ENCODE measurements around the gene FHIT. TPM values are rescaled to one million over a fixed set of nuclear protein-coding genes. Genes with fewer than 3 reads are reported as not detected.

The FHIT gene
- total and polyA plus RNA-seq, 10 of the 15 experiments (the other 5 are each of a cell fraction or from before 2014, with no cell fraction given), result 4.2 to 14.9 (median 9.4) TPM

DNA sequence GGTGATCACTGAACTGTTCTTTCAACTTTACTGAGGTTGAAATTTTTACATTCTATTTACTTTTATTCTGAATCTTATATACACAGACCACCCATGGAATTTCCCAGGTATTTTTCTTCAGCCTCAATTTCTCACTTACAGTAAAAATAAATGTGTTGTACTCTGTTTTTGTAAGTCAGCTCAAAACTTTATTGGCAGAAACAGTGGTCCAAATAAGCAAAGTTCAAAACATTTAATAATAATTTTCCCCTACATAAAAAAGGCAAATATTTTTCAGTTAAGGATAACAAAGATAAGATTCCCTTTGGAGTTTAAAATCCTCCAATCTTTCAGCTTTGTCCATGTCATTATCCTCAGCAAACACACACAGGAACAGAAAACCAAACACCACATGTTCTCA, 738.0 kb downstream of the FHIT start:
- ChIA-PET RAD21 (ENCODE audit: unreplicated experiment) (no interaction called here), POLR2A (no interaction called here), SMC1A (ENCODE audit: uncharacterized antibody, unreplicated experiment) (interaction anchor here (0.7 to 1.0 kb wide), 2 partner anchors 8 to 15 kb away, joined by 3 read pairs; no protein-coding TSS in a partner anchor), CTCF (interaction anchor here (0.8 kb wide), 1 partner anchor 13 kb away, joined by 3 read pairs; no protein-coding TSS in a partner anchor)
- no peak for TF ChIP-seq ASH2L (IDR thresholded peaks at IDR 0.05; ENCODE audit: borderline replicate concordance, low read depth)
- TF ChIP-seq, protein P1, sequence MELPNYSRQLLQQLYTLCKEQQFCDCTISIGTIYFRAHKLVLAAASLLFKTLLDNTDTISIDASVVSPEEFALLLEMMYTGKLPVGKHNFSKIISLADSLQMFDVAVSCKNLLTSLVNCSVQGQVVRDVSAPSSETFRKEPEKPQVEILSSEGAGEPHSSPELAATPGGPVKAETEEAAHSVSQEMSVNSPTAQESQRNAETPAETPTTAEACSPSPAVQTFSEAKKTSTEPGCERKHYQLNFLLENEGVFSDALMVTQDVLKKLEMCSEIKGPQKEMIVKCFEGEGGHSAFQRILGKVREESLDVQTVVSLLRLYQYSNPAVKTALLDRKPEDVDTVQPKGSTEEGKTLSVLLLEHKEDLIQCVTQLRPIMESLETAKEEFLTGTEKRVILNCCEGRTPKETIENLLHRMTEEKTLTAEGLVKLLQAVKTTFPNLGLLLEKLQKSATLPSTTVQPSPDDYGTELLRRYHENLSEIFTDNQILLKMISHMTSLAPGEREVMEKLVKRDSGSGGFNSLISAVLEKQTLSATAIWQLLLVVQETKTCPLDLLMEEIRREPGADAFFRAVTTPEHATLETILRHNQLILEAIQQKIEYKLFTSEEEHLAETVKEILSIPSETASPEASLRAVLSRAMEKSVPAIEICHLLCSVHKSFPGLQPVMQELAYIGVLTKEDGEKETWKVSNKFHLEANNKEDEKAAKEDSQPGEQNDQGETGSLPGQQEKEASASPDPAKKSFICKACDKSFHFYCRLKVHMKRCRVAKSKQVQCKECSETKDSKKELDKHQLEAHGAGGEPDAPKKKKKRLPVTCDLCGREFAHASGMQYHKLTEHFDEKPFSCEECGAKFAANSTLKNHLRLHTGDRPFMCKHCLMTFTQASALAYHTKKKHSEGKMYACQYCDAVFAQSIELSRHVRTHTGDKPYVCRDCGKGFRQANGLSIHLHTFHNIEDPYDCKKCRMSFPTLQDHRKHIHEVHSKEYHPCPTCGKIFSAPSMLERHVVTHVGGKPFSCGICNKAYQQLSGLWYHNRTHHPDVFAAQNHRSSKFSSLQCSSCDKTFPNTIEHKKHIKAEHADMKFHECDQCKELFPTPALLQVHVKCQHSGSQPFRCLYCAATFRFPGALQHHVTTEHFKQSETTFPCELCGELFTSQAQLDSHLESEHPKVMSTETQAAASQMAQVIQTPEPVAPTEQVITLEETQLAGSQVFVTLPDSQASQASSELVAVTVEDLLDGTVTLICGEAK (IDR thresholded peaks at IDR 0.05; ENCODE audit: borderline replicate concordance), result peak; percentile 72
- TF ChIP-seq, protein P2, sequence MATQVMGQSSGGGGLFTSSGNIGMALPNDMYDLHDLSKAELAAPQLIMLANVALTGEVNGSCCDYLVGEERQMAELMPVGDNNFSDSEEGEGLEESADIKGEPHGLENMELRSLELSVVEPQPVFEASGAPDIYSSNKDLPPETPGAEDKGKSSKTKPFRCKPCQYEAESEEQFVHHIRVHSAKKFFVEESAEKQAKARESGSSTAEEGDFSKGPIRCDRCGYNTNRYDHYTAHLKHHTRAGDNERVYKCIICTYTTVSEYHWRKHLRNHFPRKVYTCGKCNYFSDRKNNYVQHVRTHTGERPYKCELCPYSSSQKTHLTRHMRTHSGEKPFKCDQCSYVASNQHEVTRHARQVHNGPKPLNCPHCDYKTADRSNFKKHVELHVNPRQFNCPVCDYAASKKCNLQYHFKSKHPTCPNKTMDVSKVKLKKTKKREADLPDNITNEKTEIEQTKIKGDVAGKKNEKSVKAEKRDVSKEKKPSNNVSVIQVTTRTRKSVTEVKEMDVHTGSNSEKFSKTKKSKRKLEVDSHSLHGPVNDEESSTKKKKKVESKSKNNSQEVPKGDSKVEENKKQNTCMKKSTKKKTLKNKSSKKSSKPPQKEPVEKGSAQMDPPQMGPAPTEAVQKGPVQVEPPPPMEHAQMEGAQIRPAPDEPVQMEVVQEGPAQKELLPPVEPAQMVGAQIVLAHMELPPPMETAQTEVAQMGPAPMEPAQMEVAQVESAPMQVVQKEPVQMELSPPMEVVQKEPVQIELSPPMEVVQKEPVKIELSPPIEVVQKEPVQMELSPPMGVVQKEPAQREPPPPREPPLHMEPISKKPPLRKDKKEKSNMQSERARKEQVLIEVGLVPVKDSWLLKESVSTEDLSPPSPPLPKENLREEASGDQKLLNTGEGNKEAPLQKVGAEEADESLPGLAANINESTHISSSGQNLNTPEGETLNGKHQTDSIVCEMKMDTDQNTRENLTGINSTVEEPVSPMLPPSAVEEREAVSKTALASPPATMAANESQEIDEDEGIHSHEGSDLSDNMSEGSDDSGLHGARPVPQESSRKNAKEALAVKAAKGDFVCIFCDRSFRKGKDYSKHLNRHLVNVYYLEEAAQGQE (IDR thresholded peaks at IDR 0.05; ENCODE audit: low read depth, low read length), result no peak
- in situ Hi-C loops (cut with MboI), result no loop called here
- ATAC-seq, result no peak
- H3K9me3 ChIP-seq (replicated peaks; ENCODE audit: control insufficient read depth, insufficient read depth, low read length), result no peaks in the 10 kb centered on the region; the same call in 2 of the 3 replicates
- H3K36me3 ChIP-seq (ENCODE audit: control insufficient read depth in 2 of 2, insufficient read depth in 2 of 2, low read length in 1 of 2), result no peaks in the 10 kb centered on the region
- no peak overlapping the region for H2AFZ ChIP-seq (ENCODE audit: control insufficient read depth, low read depth, low read length)
- H3K27me3 ChIP-seq (replicated peaks in 1 of 2; ENCODE audit: control insufficient read depth in 2 of 2, insufficient read depth in 2 of 2, low read length in 1 of 2), result no peaks in the 10 kb centered on the region
- FAIRE-seq, result no peak
- H3K4me3 ChIP-seq, result no peak overlapping the region
- H4K20me1 ChIP-seq (ENCODE audit: control insufficient read depth, insufficient read depth), result no peaks in the 10 kb centered on the region
- H3K9ac ChIP-seq (ENCODE audit: control insufficient read depth, insufficient read depth, low read length), result no peak overlapping the region
- H3K4me1 ChIP-seq (ENCODE audit: control insufficient read depth, insufficient read depth, low read length), result no peaks in the 10 kb centered on the region
- intact Hi-C loops (cut with micrococcal nuclease; ENCODE audit: unreplicated experiment), result no loop called here
- BruUV-seq (replicated peaks), result no TSS peak
- no peak for DNase-seq (ENCODE audit: low read depth, low spot score)
- H3K4me2 ChIP-seq (ENCODE audit: control insufficient read depth, insufficient read depth), result no peak overlapping the region
- no peak overlapping the region for H3K27ac ChIP-seq (ENCODE audit: control insufficient read depth, insufficient read depth)
- H3K79me2 ChIP-seq (ENCODE audit: control insufficient read depth, insufficient read depth, low read length), result no peaks in the 10 kb centered on the region
